ENCODE measurements around the gene HOXA5.

HOXA5 gene

DNA sequence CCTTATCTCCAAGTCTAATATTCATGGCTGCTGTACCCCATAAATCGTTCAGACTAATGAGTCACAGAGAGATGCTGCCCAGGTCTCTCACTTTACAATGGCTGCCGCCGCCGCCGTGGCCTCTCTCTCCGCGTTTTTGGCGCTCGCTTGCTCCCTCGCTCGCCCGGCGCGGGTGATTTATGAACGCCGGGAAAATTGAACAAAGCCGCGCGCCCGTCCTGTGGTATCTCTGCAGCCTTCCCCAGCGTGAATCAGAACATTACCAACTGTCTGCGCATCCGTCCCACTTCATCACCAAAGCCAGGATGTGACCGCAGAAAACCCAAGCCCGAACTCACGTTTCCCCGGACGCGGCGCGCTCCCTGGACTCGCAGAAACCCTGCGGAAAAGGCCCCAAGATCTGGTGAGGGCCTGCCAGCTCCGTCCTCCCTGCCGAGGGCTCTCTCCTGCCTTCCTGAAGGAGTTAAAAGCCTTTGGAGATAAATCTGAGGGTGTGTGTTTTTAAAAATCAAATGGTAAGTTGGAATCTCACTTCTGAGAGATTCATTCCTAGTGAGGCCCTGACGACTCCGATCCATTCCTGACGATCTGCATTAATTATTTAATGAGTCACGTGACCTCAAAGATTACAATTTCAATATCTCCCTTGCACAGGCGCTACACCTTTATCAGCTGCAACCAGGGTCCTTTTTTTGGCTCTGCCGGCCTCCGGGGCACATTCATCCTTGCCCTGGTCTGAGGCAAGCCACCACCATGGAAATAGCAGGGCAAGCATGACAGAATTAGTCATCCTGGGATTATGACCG is 19.2 kb downstream of the HOXA5 start:
- Mint-ChIP-seq H3K9me3 (no peaks in the 10 kb centered on the region), H3K27ac (peak overlapping the region; percentile 100), H3K36me3 (ENCODE audit: low read depth) (peaks cover 58% of the 10 kb centered on the region), H3K27me3 (ENCODE audit: low read depth, poor library complexity) (no peaks in the 10 kb centered on the region), H3K4me1 (peaks cover 100% of the 10 kb centered on the region), H3K4me3 (peak overlapping the region; percentile 98)
- peak; percentile 81 for DNase-seq
- TF ChIP-seq, protein P1, sequence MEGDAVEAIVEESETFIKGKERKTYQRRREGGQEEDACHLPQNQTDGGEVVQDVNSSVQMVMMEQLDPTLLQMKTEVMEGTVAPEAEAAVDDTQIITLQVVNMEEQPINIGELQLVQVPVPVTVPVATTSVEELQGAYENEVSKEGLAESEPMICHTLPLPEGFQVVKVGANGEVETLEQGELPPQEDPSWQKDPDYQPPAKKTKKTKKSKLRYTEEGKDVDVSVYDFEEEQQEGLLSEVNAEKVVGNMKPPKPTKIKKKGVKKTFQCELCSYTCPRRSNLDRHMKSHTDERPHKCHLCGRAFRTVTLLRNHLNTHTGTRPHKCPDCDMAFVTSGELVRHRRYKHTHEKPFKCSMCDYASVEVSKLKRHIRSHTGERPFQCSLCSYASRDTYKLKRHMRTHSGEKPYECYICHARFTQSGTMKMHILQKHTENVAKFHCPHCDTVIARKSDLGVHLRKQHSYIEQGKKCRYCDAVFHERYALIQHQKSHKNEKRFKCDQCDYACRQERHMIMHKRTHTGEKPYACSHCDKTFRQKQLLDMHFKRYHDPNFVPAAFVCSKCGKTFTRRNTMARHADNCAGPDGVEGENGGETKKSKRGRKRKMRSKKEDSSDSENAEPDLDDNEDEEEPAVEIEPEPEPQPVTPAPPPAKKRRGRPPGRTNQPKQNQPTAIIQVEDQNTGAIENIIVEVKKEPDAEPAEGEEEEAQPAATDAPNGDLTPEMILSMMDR (IDR thresholded peaks at IDR 0.05) = no peak

DNA sequence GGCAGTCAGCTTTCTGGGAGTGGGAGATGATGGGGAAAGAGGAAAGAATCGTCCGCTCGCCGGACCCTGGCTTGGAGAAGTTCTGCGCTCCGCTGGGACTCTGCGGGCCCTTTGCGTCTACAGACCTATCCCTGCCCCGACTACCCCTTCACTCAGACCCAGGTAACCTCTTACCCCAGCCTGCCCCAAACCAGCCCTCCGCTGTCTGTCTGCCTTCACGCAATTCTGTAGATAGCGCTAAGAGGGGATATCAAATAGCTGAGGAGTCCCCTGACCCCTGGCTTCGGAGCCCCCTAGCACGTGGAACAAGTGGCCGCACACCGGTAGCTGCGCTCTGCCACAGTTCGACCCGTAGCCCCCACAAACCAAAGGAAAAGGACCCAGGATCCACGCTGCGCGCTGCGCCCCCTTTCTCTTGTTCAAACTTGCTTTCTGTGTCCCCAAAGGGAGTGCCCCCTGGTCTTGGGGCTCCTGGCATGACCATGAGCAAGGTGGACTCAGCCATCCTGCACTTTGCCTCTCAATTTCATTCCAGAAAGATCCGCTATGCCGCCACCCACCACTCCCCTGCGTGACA is 19.9 kb downstream of the HOXA5 start:
- Mint-ChIP-seq H3K27ac (peak overlapping the region; percentile 100), H3K27me3 (ENCODE audit: low read depth, poor library complexity) (no peaks in the 10 kb centered on the region), H3K36me3 (ENCODE audit: low read depth) (peaks cover 58% of the 10 kb centered on the region), H3K4me1 (peaks cover 100% of the 10 kb centered on the region), H3K9me3 (no peaks in the 10 kb centered on the region), H3K4me3 (peak overlapping the region; percentile 98)
- peak; percentile 35 for DNase-seq
- TF ChIP-seq, protein P1 (IDR thresholded peaks at IDR 0.05) = no peak

DNA sequence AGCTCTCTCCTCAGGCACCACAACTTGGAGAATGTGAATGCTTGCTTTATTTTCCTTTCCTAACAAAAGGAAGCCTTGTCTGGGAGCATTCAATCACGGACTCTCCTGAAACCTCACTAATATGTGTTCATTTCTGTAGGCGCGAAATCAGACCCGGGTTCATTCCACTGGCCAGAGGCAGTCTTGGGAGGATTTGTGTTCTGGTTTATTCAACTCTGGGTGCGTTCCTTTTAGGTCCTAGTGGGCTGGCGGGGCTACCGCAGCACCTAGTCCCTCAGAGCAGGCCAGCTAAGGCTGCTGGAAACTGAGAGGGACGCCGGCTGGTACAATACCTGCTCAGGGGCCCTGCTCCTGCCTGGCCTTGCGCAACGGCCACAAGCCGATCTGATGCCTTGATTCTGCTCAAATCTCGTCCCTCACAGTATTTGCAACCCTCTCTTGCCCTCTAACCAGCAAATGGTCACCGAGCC is 20.4 kb downstream of the HOXA5 start:
- peak overlapping the region; percentile 100 for H3K27ac Mint-ChIP-seq
- H3K4me1 Mint-ChIP-seq = peaks cover 100% of the 10 kb centered on the region
- TF ChIP-seq, protein P1 (IDR thresholded peaks at IDR 0.05) = no peak

DNA sequence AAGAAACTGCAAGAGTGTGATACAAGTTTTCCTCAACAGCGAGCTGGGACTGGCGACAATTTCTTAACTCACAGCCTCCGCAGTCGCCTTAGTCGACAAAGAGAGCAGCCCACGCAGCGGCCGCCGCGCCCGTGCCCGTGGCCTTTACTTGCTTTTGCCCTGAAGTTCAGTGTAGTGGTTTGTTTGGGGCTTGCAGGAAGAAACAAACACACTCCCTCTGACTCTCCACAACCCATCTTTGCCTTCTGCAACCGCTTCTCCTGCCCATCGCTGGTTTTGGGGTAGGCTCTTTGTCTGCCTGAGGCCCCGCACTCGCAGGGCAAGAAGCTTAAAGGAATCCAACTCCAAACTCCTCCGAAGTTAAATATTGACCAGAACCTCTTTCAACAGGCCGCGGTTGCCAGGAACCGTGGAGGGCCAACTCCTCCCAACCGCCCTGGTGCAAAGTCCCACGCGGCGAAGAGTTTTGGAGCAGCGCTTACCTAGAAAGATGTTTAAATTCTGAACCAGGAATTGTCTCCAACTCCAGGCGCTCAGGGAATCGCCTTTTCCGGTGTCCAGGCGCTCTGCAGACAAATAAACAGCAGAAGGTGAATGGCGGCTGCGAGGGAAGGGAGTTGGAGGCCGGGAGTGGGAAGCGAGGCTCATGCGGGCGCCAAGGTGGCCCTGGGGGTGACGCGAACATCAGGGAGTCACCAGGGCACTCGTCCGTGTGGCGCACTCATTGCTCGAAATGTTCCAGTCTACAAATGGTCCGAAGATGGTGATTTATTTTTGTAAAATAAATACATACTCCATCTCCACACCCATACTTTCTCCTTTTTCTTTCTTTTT is 21.2 kb downstream of the HOXA5 start:
- H3K4me3 Mint-ChIP-seq = peak overlapping the region; percentile 98
- no peaks in the 10 kb centered on the region for H3K9me3 Mint-ChIP-seq
- no peaks in the 10 kb centered on the region for H3K27me3 Mint-ChIP-seq (ENCODE audit: low read depth, poor library complexity)
- TF ChIP-seq, protein P1 (IDR thresholded peaks at IDR 0.05) = no peak
- peak; percentile 48 for DNase-seq
- H3K27ac Mint-ChIP-seq = peak overlapping the region; percentile 100
- peaks cover 58% of the 10 kb centered on the region for H3K36me3 Mint-ChIP-seq (ENCODE audit: low read depth)
- H3K4me1 Mint-ChIP-seq = peaks cover 95% of the 10 kb centered on the region

More for the DNA sequence above, 20.4 kb downstream of the HOXA5 start:
- Mint-ChIP-seq H3K36me3 (ENCODE audit: low read depth) (peaks cover 58% of the 10 kb centered on the region), H3K27me3 (ENCODE audit: low read depth, poor library complexity) (no peaks in the 10 kb centered on the region), H3K4me3 (peak overlapping the region; percentile 98), H3K9me3 (no peaks in the 10 kb centered on the region)
- DNase-seq = no peak

DNA sequence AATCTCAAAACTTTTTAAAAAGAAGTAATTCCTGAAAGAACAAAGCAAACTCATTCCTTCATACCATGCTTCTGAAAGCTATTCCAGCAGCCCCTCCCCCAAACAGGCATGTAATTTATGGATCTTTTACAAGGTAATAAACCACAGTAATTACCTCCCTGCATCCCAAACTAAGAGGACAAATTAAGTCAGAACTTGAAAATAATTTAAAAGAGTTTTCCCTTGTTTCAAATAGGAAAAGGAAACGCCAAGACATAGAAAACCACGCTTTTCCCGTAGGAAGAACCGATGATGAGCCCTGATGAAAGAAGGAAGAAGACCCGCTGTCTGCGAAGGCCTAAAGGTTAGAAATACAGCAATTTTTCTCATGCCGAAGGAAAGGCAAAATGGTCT is 21.8 kb downstream of the HOXA5 start:
- peak overlapping the region; percentile 100 for H3K27ac Mint-ChIP-seq
- peak; percentile 33 for DNase-seq
- no peaks in the 10 kb centered on the region for H3K9me3 Mint-ChIP-seq
- TF ChIP-seq, protein P1 (IDR thresholded peaks at IDR 0.05) = no peak
- H3K36me3 Mint-ChIP-seq (ENCODE audit: low read depth) = peaks cover 58% of the 10 kb centered on the region
- no peaks in the 10 kb centered on the region for H3K27me3 Mint-ChIP-seq (ENCODE audit: low read depth, poor library complexity)
- H3K4me3 Mint-ChIP-seq = peak overlapping the region; percentile 98
- peaks cover 89% of the 10 kb centered on the region for H3K4me1 Mint-ChIP-seq

Data from nephron progenitor cell (in vitro differentiated cells).